ENCODE measurements around the gene TMEM183A.

DNA sequence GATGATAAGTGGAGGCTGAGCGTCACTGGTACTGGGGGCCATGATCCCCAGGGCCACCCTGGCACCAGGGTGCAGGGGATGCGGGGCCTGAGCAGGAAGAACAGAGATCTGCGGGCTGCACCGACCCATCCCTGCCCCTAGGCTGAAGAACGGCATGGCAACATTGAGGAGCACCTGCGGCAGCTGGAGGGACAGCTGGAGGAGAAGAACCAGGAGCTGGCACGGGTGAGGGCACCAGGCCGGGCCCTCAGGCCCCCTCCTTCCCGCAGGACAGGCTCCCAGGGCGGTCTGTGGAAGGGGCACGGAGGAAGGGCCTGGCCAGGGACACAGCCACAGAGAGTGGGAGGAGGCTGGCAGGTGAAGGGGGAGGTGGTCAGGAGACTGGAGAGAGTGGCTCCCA is 40.9 kb downstream of the TMEM183A start:
- no peak for TF ChIP-seq CTCF (conservative IDR thresholded peaks at IDR 0.05; ENCODE audit: low read depth, low read length)
- TF ChIP-seq EZH2 (IDR thresholded peaks at IDR 0.05; ENCODE audit: low read length, unreplicated experiment), result no peak

All from PC-3 (cell line).